OCI-LY7 (cell line): ENCODE measurements around the gene GRHL3. TPM values are rescaled to one million over a fixed set of nuclear protein-coding genes. Genes with fewer than 3 reads are reported as not detected.
A peak's percentile ranks its signal among the peaks of the same experiment; 100 is the strongest.

Source experiments
- BruUV-seq: library from RNA; stranded (reverse); fragments of 400-500 nt; replicated peaks from 2 replicates; lab custom pipeline; 2021; lab: Mats Ljungman, UMichigan
- CTCF ChIA-PET: fragments of 300-600 bp; sonication (Branson Sonifier 250); formaldehyde crosslinking; loops from one replicate; lab custom pipeline; 2022; ENCODE audit warnings: antibody characterized with exemption; ENCODE audit not compliant: unreplicated experiment; lab: Charles Lee
- POLR2A ChIA-PET: fragments of 300-600 bp; sonication (Branson Sonifier 250); formaldehyde crosslinking; loops from one replicate; lab custom pipeline; 2022; ENCODE audit warnings: antibody characterized with exemption; lab: Charles Lee
- DNase-seq: peaks from one replicate; pipeline ENCODE4 v3.0.0-alpha.2; 2015; ENCODE audit warnings: low spot score
- H2AFZ ChIP-seq: fragments of 200-600 bp; sonication (generic), shearing (Covaris generic); 2 replicates; pipeline ENCODE4 v1.6.1; 2014; ENCODE audit warnings: mild to moderate bottlenecking, antibody characterized with exemption, low read length, moderate library complexity
- H3K27ac ChIP-seq: fragments of 200-600 bp; sonication (generic); 2 replicates; pipeline ENCODE4 v1.5.1; 2014; ENCODE audit warnings: mixed run types, low read depth, mild to moderate bottlenecking, moderate library complexity, low read length, inconsistent platforms; ENCODE audit not compliant: poor library complexity, severe bottlenecking
- H3K36me3 ChIP-seq: fragments of 200-600 bp; sonication (generic); 2 replicates; pipeline ENCODE4 v1.6.1; 2014; ENCODE audit warnings: mild to moderate bottlenecking, antibody characterized with exemption, low read length, moderate library complexity, mixed read lengths; ENCODE audit not compliant: insufficient read depth
- H3K4me1 ChIP-seq: fragments of 200-600 bp; sonication (generic); 2 replicates; pipeline ENCODE4 v1.5.1; 2014; ENCODE audit warnings: mild to moderate bottlenecking, low read length; ENCODE audit not compliant: insufficient read depth, poor library complexity, severe bottlenecking
- H3K4me2 ChIP-seq: fragments of 200-600 bp; sonication (generic); 2 replicates; pipeline ENCODE4 v1.6.1; 2014; ENCODE audit warnings: mild to moderate bottlenecking, low read length
- H3K4me3 ChIP-seq: fragments of 200-600 bp; sonication (generic); 2 replicates; pipeline ENCODE4 v1.5.1; 2014; ENCODE audit warnings: mild to moderate bottlenecking, low read depth, low read length; ENCODE audit not compliant: poor library complexity, severe bottlenecking
- H3K79me2 ChIP-seq: fragments of 200-600 bp; sonication (generic); 2 replicates; pipeline ENCODE4 v1.6.1; 2016; ENCODE audit warnings: low read depth, mild to moderate bottlenecking, low read length, moderate library complexity, mixed read lengths; ENCODE audit not compliant: insufficient read depth
- H3K9me2 ChIP-seq: fragments of 200-600 bp; sonication (generic); 2 replicates; pipeline ENCODE4 v1.6.1; 2016; ENCODE audit warnings: mild to moderate bottlenecking, low read length, mixed read lengths; ENCODE audit not compliant: insufficient read depth
- H3K9me3 ChIP-seq: fragments of 200-600 bp; sonication (generic); 2 replicates; pipeline ENCODE4 v1.6.1; 2014; ENCODE audit warnings: mild to moderate bottlenecking, mixed run types, low read length, mixed read lengths
- H4K20me1 ChIP-seq: fragments of 200-600 bp; sonication (generic); 2 replicates; pipeline ENCODE4 v1.6.1; 2014; ENCODE audit warnings: mild to moderate bottlenecking, antibody characterized with exemption, low read length, moderate library complexity, mixed read lengths; ENCODE audit not compliant: insufficient read depth
- EZH2phosphoT487 ChIP-seq: fragments of 200-600 bp; sonication (generic); IDR thresholded peaks from 2 replicates; pipeline ENCODE4 v1.6.1; 2018; ENCODE audit warnings: low read depth, borderline replicate concordance, mild to moderate bottlenecking, mixed run types, antibody characterized with exemption, low read length, moderate library complexity, mixed read lengths
- intact Hi-C: fragments of 100-400 bp; cut with micrococcal nuclease; formaldehyde crosslinking; loops from one replicate; pipeline ENCODE4 v1.10.0; 2022; ENCODE audit not compliant: unreplicated experiment
- total RNA-seq, 2 experiments: library from RNA; depleted of rRNA in 1 of 2; stranded (reverse); fragments of >200 nt in 1 of 2; shearing (Covaris generic) in 1 of 2; gene quantifications; 2 replicates each; pipeline ENCODE4 v1.2.3, GENCODE V29; 2014 to 2022
- TF ChIP-seq, protein P1 (sequence below): fragments of 200-600 bp; sonication (generic); conservative IDR thresholded peaks from 2 replicates; pipeline ENCODE4 v1.5.1; 2014; ENCODE audit warnings: mild to moderate bottlenecking, antibody characterized with exemption, low read length, moderate library complexity, mixed read lengths

Gene GRHL3
- total RNA-seq, 2 experiments from 2014 or later = 0.09 to 0.65 TPM

DNA sequence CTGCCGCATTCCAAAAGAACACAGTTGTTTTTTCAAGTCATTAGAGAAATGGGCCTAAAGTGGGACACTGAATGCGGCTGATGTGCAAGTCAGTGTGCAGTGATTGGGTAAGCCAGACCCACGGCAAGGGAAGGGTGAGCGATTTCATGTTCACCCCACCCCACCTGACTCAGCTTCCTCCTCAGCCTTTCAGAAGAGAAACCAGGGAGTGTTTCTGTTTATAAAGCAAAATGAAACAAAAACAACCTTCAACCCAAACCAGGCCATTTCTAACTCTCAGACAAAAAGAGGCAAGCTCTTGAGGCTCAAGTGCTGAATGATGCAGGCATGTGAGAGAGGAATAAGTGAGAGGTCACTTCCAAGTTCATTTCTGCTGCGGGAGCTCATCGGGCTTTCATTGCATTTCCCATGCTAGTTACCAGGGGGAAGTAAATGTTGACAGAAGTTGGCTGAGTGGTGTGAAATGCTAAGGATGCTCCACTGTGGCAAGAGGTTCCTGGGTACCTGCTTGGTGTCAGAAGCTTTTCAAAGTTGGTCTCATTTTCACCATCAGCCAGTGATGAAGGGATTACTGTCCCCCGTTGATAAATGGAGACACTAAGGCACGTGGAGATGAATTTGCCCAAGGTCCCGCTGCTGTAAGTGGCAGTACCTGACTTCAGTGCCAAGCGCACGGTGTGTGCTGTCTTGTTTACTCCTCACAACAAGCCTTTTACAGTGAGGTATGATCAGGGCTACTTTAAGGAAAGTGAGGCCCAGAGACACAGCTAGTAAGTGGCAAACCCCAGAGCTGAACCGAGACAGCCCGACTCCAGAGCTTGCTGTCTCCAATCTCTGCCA, 65.3 kb downstream of the GRHL3 start:
- Histone ChIP-seq H3K4me2 (no peak overlapping the region), H3K36me3 (no peaks in the 10 kb centered on the region), H3K9me3 (no peaks in the 10 kb centered on the region), H2AFZ (no peak overlapping the region), H3K9me2 (no peaks in the 10 kb centered on the region), H3K4me3 (no peak overlapping the region), H3K27ac (no peak overlapping the region), H4K20me1 (no peaks in the 10 kb centered on the region), H3K79me2 (no peaks in the 10 kb centered on the region), H3K4me1 (peaks cover 18% of the 10 kb centered on the region)
- intact Hi-C loops = no loop called here
- ChIA-PET CTCF (interaction anchor here (1.0 to 1.3 kb wide), 2 partner anchors 185 to 187 kb away, joined by 3 to 5 read pairs; no protein-coding TSS in a partner anchor), POLR2A (no interaction called here)
- TF ChIP-seq, protein P1, sequence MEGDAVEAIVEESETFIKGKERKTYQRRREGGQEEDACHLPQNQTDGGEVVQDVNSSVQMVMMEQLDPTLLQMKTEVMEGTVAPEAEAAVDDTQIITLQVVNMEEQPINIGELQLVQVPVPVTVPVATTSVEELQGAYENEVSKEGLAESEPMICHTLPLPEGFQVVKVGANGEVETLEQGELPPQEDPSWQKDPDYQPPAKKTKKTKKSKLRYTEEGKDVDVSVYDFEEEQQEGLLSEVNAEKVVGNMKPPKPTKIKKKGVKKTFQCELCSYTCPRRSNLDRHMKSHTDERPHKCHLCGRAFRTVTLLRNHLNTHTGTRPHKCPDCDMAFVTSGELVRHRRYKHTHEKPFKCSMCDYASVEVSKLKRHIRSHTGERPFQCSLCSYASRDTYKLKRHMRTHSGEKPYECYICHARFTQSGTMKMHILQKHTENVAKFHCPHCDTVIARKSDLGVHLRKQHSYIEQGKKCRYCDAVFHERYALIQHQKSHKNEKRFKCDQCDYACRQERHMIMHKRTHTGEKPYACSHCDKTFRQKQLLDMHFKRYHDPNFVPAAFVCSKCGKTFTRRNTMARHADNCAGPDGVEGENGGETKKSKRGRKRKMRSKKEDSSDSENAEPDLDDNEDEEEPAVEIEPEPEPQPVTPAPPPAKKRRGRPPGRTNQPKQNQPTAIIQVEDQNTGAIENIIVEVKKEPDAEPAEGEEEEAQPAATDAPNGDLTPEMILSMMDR = no peak
- TF ChIP-seq EZH2phosphoT487 = no peak
- no TSS peak for BruUV-seq
- no peak for DNase-seq

DNA sequence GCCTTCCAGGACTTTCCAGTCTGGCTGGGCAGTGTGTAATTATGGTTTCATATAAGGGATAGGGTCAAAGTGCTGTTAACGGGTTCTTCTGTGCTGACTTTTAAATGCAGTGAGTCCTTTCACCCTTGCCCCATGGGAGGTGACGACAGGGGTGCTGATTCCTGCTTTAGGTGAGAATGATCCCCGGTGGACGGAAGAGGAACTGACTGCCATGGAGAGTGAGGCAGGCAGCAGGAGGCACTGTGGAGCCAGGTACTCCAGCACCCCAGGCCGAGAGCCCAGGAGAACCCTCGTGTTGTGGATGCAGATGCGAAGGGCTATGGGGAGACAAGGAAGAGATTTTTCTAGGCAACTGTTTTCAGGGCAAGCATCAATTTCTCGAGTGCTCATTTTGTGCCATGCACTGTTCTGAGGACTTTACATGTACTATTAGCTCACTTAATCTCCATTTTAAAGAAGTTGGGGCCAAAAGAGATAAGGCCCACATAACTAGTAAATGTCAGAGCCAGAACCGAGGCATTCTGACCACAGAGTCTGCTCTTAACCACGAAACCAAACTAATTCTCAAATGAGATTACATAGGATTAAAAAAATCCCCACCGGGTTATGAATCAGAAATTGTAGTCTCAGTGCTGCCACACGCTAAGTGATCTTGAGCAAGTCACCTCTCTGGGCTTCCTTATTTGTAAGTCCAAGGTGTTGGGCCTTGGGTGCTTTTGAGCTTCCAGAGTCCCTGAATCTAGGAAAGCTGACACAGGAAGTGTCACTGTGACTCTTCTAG, 66.2 kb downstream of the GRHL3 start:
- no peak overlapping the region for H3K27ac ChIP-seq
- no peaks in the 10 kb centered on the region for H3K36me3 ChIP-seq
- no peaks in the 10 kb centered on the region for H3K9me3 ChIP-seq
- H3K4me2 ChIP-seq = no peak overlapping the region
- no peaks in the 10 kb centered on the region for H3K9me2 ChIP-seq
- peaks cover 18% of the 10 kb centered on the region for H3K4me1 ChIP-seq
- no peak overlapping the region for H3K4me3 ChIP-seq
- no TSS peak for BruUV-seq
- ChIA-PET POLR2A (interaction anchor here (0.7 kb wide), 1 partner anchor 348 kb away, joined by 3 read pairs; no protein-coding TSS in a partner anchor), CTCF (interaction anchor here (0.7 to 1.3 kb wide), 3 partner anchors 24 to 186 kb away, joined by 4 to 5 read pairs (median 4); no protein-coding TSS in a partner anchor)
- no peaks in the 10 kb centered on the region for H3K79me2 ChIP-seq
- H2AFZ ChIP-seq = no peak overlapping the region
- TF ChIP-seq, protein P1 = peak; percentile 79
- TF ChIP-seq EZH2phosphoT487 = no peak
- intact Hi-C loops = no loop called here
- DNase-seq = peak; percentile 21
- no peaks in the 10 kb centered on the region for H4K20me1 ChIP-seq
